SU-DHL-6 (cell line): ENCODE results near the gene ABRACL.

Source experiments
- CTCF ChIP-seq: fragments of 200-600 bp; sonication (generic); IDR thresholded peaks from one replicate; pipeline ENCODE4 v1.5.1; 2017; ENCODE audit warnings: antibody characterized with exemption, mild to moderate bottlenecking, low read length, moderate library complexity; ENCODE audit not compliant: insufficient read depth, poor library complexity, severe bottlenecking
- EZH2phosphoT487 ChIP-seq: fragments of 200-600 bp; sonication (generic), shearing (Covaris generic); conservative IDR thresholded peaks from 2 replicates; pipeline ENCODE4 v1.6.1; 2018; ENCODE audit warnings: mild to moderate bottlenecking, antibody characterized with exemption, low read length, moderate library complexity, mixed read lengths

- no peak for TF ChIP-seq CTCF
- no peak for TF ChIP-seq EZH2phosphoT487
Measured at GRCh38 chr6:138988469-138988834, 40.1 kb upstream of the ABRACL start.
